ENCODE data around the gene DRAXIN. TPM values are rescaled to one million over a fixed set of nuclear protein-coding genes. Genes with fewer than 3 reads are reported as not detected.

Gene DRAXIN
- total RNA-seq, 4 donors from 2014 or later, result not detected

DNA sequence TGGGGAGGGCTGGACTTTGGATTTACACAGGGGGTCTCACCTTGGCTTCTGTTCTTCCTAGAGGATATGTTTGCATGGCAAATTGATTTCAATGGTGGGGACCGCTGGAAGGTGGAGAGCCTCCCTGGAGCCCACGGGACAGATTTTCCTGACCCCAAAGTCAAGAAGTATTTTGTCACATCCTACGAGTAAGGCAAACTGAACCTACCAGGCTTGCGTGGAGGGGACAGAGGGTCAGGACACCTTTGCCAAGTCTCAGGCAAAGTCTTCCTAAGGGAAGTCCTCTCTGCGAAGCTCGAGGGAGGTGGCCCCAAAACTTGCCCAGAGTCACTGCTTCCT lies 20.3 kb upstream of the DRAXIN start:
- TF ChIP-seq, protein P1, sequence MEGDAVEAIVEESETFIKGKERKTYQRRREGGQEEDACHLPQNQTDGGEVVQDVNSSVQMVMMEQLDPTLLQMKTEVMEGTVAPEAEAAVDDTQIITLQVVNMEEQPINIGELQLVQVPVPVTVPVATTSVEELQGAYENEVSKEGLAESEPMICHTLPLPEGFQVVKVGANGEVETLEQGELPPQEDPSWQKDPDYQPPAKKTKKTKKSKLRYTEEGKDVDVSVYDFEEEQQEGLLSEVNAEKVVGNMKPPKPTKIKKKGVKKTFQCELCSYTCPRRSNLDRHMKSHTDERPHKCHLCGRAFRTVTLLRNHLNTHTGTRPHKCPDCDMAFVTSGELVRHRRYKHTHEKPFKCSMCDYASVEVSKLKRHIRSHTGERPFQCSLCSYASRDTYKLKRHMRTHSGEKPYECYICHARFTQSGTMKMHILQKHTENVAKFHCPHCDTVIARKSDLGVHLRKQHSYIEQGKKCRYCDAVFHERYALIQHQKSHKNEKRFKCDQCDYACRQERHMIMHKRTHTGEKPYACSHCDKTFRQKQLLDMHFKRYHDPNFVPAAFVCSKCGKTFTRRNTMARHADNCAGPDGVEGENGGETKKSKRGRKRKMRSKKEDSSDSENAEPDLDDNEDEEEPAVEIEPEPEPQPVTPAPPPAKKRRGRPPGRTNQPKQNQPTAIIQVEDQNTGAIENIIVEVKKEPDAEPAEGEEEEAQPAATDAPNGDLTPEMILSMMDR (IDR thresholded peaks at IDR 0.05), result no peak
- DNase-seq (ENCODE audit: low spot score) (no peak), ATAC-seq (ENCODE audit: low FRiP score) (no peak)

DNA sequence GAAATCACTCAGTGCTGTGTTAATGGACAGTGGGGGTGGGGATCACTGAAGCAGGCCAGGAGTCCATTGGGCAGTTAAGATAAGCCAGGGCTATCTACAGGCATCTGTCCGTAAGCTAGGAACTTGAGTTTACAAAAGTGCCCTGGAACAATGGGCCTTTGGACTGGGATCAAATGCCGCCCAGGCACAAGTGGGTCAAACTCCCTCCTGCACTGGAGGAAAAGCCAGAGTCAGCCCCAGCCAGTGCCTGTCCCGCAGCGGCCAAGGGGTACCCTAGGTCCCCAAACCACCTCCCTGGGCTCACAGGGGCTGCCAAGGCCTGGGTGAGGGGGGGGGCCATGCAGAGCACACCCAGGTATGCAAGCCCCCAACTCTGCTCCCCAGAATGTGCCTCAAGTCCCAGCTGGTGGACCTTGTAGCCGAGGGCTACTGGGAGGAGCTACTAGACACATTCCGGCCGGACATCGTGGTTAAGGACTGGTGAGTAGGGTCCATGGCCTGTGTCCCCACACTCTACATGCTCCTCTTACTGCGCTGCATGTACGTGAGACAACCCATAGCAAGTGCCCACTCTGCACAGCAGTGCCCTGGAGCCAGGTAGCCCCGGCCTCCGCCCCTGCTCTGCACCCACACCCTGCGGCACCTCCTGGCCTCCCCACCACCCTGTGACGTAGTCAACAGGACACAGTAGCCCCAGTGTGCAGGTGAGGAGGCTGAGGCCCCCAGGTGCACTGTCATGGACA lies 19.8 kb upstream of the DRAXIN start:
- TF ChIP-seq, protein P1 (IDR thresholded peaks at IDR 0.05), result no peak
- no peak for DNase-seq (ENCODE audit: low spot score)
- no peak for ATAC-seq (ENCODE audit: low FRiP score)

DNA sequence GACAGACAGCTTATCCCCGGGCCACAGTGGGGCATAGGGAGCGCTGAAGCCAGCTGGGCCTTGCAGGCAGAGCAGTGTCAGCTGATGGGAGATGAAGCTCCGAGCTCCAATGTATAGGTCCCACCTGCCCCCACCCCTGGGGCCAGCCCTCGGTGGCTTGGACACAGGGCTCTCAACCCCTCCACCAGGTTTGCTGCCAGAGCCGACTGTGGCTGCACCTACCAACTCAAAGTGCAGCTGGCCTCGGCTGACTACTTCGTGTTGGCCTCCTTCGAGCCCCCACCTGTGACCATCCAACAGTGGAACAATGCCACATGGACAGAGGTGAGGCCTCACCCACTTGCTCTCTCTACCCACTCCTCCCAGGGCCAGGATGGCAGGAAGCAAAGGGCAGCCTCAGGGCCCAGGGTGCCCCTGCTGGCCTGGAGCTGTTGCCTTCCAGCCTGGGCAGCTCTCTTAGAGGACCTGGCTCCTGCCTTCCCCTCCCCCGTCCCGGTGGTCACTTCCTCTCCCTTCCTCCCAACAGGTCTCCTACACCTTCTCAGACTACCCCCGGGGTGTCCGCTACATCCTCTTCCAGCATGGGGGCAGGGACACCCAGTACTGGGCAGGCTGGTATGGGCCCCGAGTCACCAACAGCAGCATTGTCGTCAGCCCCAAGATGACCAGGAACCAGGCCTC lies 18.3 kb upstream of the DRAXIN start:
- TF ChIP-seq, protein P1 (IDR thresholded peaks at IDR 0.05), result no peak

DNA sequence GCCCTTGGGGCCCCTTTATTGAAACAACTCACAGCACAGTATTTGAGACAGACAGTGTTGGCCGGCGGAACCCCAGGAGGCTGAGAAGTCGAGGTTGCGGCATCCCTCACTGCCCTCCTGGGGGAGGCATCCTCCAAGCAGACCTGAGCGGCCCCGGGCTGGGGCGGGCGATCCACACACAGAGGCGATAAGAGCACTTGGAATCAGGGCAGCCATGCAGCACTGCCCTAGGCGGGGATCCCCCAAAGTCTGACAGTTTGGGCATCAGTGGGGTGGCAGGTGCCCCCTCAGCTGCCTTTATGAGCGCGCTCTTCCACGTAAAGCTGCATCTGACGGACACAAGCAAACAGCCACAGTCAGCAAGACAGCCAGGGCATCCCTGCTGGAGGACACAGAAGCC lies 17.0 kb upstream of the DRAXIN start:
- ATAC-seq (ENCODE audit: low FRiP score) (no peak), DNase-seq (ENCODE audit: low spot score) (no peak)
- TF ChIP-seq, protein P1 (IDR thresholded peaks at IDR 0.05), result no peak

More for the DNA sequence above, 18.3 kb upstream of the DRAXIN start:
- DNase-seq (ENCODE audit: low spot score) (no peak), ATAC-seq (ENCODE audit: low FRiP score) (no peak)

DNA sequence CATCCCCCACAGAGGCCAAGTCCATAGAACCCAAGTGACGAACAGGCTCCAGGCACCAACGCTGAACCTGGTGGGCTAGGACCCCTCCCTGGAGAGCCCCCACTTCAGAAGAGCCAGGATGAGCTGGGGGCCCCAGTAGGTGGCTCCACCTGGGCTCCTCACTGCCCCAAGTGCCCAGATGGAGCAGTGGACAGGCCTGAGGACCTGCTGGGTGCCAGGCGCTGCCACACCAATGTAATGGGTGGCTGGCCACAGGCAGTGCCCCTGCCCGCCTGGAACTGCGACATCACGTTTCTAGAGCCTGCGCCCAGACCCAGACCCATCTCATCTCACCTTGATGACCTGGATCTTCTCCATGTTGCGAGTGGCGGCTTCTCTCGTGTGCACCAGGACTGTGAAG lies 16.2 kb upstream of the DRAXIN start:
- no peak for DNase-seq (ENCODE audit: low spot score)

DNA sequence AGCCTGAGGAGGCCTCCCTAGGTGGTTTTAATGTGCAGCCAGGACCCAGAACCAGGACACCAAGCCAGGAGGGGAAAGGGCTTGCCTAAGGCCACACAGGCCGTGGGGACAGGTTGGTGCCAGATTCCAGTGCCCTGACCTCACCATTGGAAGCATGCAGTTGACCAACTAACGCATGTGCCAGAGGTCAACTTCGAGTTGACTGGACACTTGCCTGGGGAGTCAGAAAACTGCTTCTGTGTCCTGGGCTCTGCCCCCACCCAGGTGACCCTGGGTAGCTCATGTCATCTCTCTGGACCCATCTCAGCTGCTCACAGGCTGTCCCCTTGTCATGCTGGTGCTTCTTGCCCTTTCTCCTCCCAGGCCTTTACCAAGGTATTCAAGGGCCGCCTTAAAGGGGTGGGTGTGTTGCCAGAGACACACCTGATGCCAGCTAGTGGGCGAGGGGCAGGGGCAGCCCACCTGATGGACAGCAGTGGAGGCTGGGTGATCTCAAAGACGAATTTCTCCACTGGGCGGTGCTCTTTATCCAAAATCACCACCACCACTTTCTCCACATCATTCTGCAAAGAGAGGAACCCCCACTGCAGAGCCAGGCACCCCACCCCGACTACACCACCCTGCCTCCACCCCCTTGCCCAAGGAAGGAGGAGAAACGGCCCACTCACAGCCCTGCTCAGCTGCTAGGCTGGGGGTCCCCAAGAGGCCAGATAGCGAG lies 15.0 kb upstream of the DRAXIN start:
- ATAC-seq (ENCODE audit: low FRiP score), result no peak
- DNase-seq (ENCODE audit: low spot score), result no peak
- TF ChIP-seq, protein P1 (IDR thresholded peaks at IDR 0.05), result no peak

More for the DNA sequence above, 16.2 kb upstream of the DRAXIN start:
- ATAC-seq (ENCODE audit: low FRiP score), result no peak
- TF ChIP-seq, protein P1 (IDR thresholded peaks at IDR 0.05), result no peak
